HUES48 (cell line): Measurements from ENCODE around the gene BCKDHB.
A peak's percentile ranks its signal among the peaks of the same experiment; 100 is the strongest.
"Not testable (repeated sequence)": the region's sequence is repeated elsewhere in the genome, so short reads cannot be mapped to it uniquely, and the experiment has no call there.

ENCODE experiments used
- H3K27ac ChIP-seq: one replicate; pipeline ENCODE4 v1.7.0; 2013; ENCODE audit warnings: low read depth, low read length, inconsistent platforms
- H3K27me3 ChIP-seq: 2 replicates; pipeline ENCODE4 v1.6.1; 2013; ENCODE audit warnings: mild to moderate bottlenecking, low read length; ENCODE audit not compliant: control insufficient read depth, insufficient read depth
- H3K36me3 ChIP-seq: 2 replicates; pipeline ENCODE4 v1.6.1; 2013; ENCODE audit warnings: low read length; ENCODE audit not compliant: control insufficient read depth, insufficient read depth
- H3K4me1 ChIP-seq: 2 replicates; pipeline ENCODE4 v1.6.1; 2013; ENCODE audit warnings: mild to moderate bottlenecking, low read length; ENCODE audit not compliant: control insufficient read depth, insufficient read depth
- H3K4me3 ChIP-seq: 2 replicates; pipeline ENCODE4 v1.5.1; 2013; ENCODE audit warnings: mild to moderate bottlenecking, low read depth, low read length
- H3K9ac ChIP-seq: 2 replicates; pipeline ENCODE4 v1.6.1; 2013; ENCODE audit warnings: mild to moderate bottlenecking, low read depth, low read length, moderate library complexity
- H3K9me3 ChIP-seq: 2 replicates; pipeline ENCODE4 v1.6.1; 2013; ENCODE audit warnings: low read length; ENCODE audit not compliant: control insufficient read depth, insufficient read depth

BCKDHB gene

DNA sequence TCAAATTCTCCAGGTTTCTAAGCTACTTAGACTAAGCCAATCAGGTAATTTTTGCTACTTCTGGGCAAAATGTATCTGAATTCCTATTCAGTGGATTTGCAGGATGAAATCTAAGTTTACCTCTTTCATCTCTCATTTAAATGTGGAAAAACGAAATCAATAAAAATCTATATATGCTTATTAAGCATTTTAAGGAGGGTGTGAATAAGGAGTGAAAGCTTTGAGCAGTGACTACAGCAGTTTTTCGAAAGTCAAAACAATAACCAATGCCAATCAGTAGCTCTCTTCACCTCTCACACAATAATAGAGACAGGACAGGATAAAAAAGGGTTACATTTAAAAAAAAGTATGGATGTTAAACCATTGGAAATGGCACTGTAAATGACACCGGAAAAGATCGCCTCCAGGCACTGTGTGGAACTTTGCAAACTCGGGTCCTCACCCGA is 476 bp upstream of the BCKDHB start:
- no peaks in the 10 kb centered on the region for H3K36me3 ChIP-seq
- no peaks in the 10 kb centered on the region for H3K27me3 ChIP-seq
- peak overlapping the region; percentile 60 for H3K4me3 ChIP-seq
- H3K9me3 ChIP-seq: no peaks in the 10 kb centered on the region
- peaks cover 16% of the 10 kb centered on the region; the same call in 1 of the 2 replicates for H3K4me1 ChIP-seq
- H3K27ac ChIP-seq: peak overlapping the region; percentile 33
- no peak overlapping the region for H3K9ac ChIP-seq

DNA sequence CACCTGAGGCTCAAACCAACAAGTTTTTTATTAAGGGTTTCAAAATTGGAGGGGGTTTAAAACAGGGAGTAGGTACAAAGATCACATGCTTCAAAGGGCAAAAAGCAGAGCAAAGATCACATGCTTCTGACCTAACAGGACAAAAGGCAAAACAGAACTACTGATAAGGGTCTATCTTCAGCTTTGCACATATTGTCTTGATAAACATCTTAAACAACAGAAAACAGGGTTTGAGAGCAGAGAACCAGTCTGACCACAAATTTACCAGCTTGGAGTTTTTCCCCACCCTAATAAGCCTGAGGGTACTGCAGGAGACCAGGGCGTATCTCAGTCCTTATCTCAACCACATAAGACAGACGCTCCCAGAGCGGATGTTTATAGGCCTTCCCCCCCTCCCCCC is 16.1 kb downstream of the BCKDHB start:
- not testable (repeated sequence) for H3K27me3 ChIP-seq, H3K4me1 ChIP-seq, H3K27ac ChIP-seq, H3K4me3 ChIP-seq, H3K9ac ChIP-seq, H3K36me3 ChIP-seq
- peaks cover 14% of the 10 kb centered on the region for H3K9me3 ChIP-seq

DNA sequence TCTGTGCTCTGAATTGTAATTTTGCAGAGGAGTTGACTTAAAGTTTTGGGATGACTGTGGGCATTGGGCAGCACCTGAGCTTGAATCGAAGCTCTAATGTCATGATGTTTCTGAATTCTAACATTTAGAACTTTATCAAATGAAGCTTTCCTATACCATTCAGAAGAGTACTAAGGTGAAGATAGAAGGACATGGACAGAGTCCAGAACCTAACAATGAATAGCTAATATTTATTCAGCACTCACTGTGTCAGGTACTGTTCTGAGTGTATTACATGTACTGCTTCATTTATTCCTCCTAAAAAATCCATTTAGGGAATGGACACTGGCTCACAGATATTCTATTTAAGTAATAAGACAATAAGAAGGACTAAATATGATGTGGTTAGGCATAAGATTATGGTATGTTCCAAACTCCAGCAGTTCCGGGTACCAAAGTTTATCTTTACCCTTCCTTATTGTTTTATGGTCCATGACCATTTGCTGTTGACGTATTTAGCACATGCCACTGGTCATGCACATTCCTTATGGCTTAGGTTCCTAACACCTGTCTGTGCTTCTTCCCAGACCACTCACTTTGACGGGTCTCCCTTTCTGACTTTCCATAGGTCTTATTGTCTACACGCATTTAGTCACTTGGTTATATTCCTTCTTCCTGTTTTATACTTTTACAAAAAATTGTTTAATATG is 20.3 kb downstream of the BCKDHB start:
- H3K9ac ChIP-seq: no peak overlapping the region

DNA sequence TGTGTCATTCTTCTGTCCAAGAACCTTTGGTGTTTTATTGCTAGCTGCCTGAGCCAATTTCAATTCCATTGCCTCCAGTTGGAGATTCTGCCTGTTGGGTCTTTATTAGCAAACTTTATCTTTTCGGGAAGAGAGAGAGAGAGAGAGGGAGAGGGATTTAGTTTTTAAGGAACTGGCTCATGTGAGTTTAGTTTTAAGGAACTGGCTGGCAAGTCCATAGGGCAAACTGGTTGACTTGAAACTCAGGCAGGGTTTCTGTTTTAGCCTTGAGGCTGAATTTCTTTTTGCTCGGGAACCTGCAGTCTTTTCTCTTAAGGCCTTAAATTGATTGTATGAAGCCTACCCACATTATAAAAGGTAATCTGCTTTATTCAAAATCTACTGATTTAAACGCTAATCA is 23.0 kb downstream of the BCKDHB start:
- Histone ChIP-seq H3K27ac (no peak overlapping the region), H3K4me3 (no peak overlapping the region), H3K9ac (no peak overlapping the region), H3K9me3 (no peaks in the 10 kb centered on the region), H3K36me3 (peaks cover 37% of the 10 kb centered on the region), H3K4me1 (no peaks in the 10 kb centered on the region), H3K27me3 (no peaks in the 10 kb centered on the region)

More for the DNA sequence above, 20.3 kb downstream of the BCKDHB start:
- Histone ChIP-seq H3K4me1 (no peaks in the 10 kb centered on the region), H3K27me3 (no peaks in the 10 kb centered on the region), H3K4me3 (no peak overlapping the region), H3K27ac (no peak overlapping the region), H3K9me3 (no peaks in the 10 kb centered on the region), H3K36me3 (peaks cover 32% of the 10 kb centered on the region)

DNA sequence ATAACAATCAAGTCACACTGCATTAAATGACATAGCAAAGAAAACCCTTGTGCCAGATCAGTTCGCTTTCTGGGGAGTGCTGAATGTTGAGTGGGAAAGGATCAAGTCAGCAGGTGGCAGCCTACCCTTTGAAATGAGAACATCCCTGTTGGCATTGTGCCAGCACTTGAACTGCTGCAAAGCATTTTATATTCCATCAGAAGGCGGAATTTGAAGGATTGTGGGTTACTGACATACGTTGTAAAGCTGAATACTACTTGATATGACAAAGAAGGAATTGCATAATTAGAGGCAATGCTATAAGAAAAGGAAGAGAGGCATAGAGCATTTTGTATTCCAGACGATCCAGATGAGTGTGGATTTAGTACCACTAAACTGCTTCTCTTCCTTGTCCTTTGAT is 26.5 kb downstream of the BCKDHB start:
- peaks cover 42% of the 10 kb centered on the region for H3K36me3 ChIP-seq
- H3K4me1 ChIP-seq: no peaks in the 10 kb centered on the region
- H3K27ac ChIP-seq: no peak overlapping the region
- no peaks in the 10 kb centered on the region for H3K27me3 ChIP-seq
- H3K9me3 ChIP-seq: no peaks in the 10 kb centered on the region
- H3K4me3 ChIP-seq: no peak overlapping the region
- H3K9ac ChIP-seq: no peak overlapping the region

DNA sequence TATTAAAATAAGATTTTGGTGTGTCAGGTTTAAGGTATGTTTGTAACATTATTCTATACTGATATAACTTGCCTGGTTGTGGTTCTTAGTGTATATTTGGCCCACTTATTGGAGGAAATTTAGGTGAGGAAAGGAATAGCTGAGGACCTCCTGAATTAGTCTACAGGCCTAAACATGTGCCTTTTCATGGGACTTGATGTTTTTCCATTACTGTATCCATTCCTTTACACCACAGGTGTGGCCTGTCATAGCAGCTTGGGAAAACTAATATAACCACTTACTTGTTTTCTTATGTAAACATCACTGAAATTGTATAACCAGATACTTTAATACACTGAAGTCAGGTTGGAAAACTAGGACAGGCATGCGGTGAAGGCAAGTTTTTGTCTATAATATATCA is 27.6 kb downstream of the BCKDHB start:
- Histone ChIP-seq H3K9me3 (no peaks in the 10 kb centered on the region), H3K36me3 (peaks cover 32% of the 10 kb centered on the region), H3K4me3 (no peak overlapping the region), H3K9ac (no peak overlapping the region), H3K27ac (no peak overlapping the region), H3K27me3 (no peaks in the 10 kb centered on the region), H3K4me1 (no peaks in the 10 kb centered on the region)

DNA sequence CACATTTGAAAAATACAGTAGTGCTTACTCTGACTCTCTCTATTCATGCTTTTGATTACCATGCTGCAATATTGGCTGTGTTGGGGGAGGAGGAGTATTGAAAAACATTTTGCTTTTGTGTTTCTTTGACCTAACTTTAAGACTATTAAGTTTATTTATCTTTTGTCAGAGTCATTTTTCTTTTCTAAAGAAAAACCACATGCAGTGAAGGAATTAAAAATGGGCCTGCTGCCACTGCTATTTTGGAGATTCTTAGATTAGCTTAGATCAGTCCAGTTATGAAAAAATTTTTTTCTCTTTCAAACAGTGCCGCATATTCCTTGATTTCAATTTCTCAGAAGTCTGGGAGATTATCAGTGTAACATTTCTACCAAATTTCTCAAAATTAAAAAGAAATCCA is 36.1 kb downstream of the BCKDHB start:
- H3K9ac ChIP-seq: no peak overlapping the region
- H3K4me1 ChIP-seq: no peaks in the 10 kb centered on the region
- no peaks in the 10 kb centered on the region for H3K9me3 ChIP-seq
- H3K36me3 ChIP-seq: 0 out of 2 replicates have a peak, but pooled peaks cover 3% of the 10 kb centered on the region
- no peak overlapping the region for H3K4me3 ChIP-seq
- H3K27ac ChIP-seq: no peak overlapping the region
- no peaks in the 10 kb centered on the region for H3K27me3 ChIP-seq

DNA sequence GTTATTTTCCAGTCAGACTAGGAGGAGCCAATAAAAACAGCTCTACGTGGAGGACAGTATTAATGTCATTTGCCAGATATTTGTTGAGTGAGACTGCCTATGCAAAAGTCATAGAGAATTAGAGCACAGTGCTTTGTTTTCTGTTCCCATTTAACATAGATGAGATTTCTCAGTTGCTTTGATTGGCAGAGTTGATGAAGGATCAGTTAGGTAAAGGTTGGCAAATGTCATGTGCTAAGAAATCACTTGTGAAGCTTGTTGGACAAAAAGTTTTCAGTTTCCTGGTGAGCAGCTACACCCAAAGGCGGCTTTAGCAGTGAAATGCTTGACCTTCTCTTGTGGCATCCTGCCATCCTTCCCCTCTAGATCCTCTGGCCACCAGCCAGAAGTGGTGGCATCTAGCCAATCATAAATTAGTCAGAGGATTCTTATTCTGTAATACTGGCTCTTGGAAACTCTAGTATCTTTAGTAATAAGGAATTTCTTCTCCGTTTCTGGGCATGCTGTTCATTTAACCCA is 37.0 kb downstream of the BCKDHB start:
- Histone ChIP-seq H3K36me3 (0 out of 2 replicates have a peak, but pooled peaks cover 3% of the 10 kb centered on the region), H3K27me3 (no peaks in the 10 kb centered on the region), H3K4me3 (no peak overlapping the region), H3K9me3 (no peaks in the 10 kb centered on the region), H3K4me1 (no peaks in the 10 kb centered on the region), H3K9ac (no peak overlapping the region), H3K27ac (no peak overlapping the region)

DNA sequence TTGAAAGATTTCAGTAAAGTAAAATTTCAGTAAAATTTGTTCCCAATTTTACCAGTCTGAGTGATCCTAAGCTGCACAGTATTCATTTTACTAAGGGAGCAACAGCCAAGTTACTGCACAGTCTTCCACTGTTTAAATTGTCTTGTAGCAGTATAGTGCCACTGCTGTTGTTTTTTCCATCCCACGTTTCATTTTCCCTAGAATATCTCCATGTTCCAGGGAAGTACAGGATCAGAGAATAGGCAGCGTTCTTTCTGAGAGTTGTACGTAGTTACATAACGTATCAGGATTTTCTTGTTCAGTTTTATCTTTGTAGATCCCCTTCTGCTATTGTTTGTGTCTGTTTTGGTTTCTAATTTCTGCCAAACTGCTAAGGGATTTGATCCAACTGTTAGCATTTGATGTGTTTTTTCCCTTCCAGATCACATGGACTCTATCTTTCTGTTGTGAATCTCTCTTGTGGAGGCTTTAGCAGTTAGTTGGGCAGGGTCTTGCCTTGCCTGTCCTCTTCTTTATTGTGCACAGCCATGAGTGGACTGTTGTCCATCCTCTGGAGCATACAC is 38.4 kb downstream of the BCKDHB start:
- Histone ChIP-seq H3K4me1 (no peaks in the 10 kb centered on the region), H3K9me3 (no peaks in the 10 kb centered on the region), H3K4me3 (no peak overlapping the region), H3K27me3 (no peaks in the 10 kb centered on the region), H3K27ac (no peak overlapping the region), H3K36me3 (0 out of 2 replicates have a peak, but pooled peaks cover 3% of the 10 kb centered on the region), H3K9ac (no peak overlapping the region)

DNA sequence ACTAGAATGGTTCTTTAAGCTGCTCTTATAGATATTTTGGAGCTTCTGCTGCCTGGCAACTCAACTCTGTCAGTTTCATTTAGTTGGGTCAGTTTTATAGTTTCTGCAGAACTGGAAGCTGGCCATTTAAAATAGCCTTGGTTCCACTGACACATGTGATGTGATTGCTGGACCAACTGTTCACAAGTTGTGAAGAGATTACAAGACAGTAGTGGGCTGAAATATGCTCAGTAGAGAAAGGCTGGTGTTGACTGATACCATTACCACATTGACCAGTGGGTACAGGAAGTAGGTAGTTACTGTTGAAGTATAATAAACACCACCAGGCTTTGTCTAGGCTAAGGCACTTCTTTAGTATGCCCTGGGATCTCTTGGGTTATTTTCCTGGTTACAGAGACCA is 39.0 kb downstream of the BCKDHB start:
- H3K27ac ChIP-seq: no peak overlapping the region
- no peaks in the 10 kb centered on the region for H3K9me3 ChIP-seq
- H3K4me3 ChIP-seq: no peak overlapping the region
- H3K36me3 ChIP-seq: 0 out of 2 replicates have a peak, but pooled peaks cover 3% of the 10 kb centered on the region
- H3K27me3 ChIP-seq: no peaks in the 10 kb centered on the region
- no peaks in the 10 kb centered on the region for H3K4me1 ChIP-seq
- H3K9ac ChIP-seq: no peak overlapping the region

DNA sequence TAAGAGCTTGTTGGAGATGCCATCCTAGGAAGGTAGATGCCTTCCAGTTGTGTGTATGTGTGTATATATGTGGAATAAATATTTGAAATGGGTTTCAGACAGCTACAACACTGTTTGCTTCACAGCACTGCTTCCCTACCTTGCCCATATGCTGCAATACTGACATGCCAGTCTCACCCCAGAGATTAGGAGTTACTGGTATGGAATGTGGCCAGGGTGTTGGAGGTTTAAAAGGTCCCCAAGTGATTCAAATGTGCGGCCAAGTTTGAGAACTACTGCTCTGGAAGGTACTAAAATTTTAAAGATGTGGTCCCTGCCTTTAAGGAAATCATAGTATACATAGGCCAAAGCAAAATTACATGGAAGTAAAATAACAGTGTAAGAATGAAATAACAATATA is 39.5 kb downstream of the BCKDHB start:
- H3K27me3 ChIP-seq: no peaks in the 10 kb centered on the region
- H3K36me3 ChIP-seq: 0 out of 2 replicates have a peak, but pooled peaks cover 3% of the 10 kb centered on the region
- no peaks in the 10 kb centered on the region for H3K9me3 ChIP-seq
- H3K27ac ChIP-seq: no peak overlapping the region
- H3K9ac ChIP-seq: no peak overlapping the region
- H3K4me1 ChIP-seq: no peaks in the 10 kb centered on the region
- H3K4me3 ChIP-seq: no peak overlapping the region
